Measurements from ENCODE around the gene PTGFRN.

The PTGFRN gene

GRCh38 chr1:116889380-116889779, 20.3 kb upstream of the PTGFRN start:
- TF ChIP-seq CTCF (IDR thresholded peaks at IDR 0.05; ENCODE audit: low read depth, low read length, missing control alignments): no peak
- no peak overlapping the region for H3K4me3 ChIP-seq (ENCODE audit: low read depth, low read length)
- no peak for DNase-seq (ENCODE audit: low read depth)

- TF ChIP-seq CTCF (IDR thresholded peaks at IDR 0.05; ENCODE audit: low read depth, low read length, missing control alignments): no peak
- DNase-seq (ENCODE audit: low read depth): no peak
- no peak overlapping the region for H3K4me3 ChIP-seq (ENCODE audit: low read depth, low read length)
Measured at GRCh38 chr1:116891396-116892079, 18.2 kb upstream of the PTGFRN start.

GRCh38 chr1:116895073-116895472, 14.6 kb upstream of the PTGFRN start:
- no peak for TF ChIP-seq CTCF (IDR thresholded peaks at IDR 0.05; ENCODE audit: low read depth, low read length, missing control alignments)
- no peak for DNase-seq (ENCODE audit: low read depth)

GRCh38 chr1:116899529-116899928, 10.2 kb upstream of the PTGFRN start:
- TF ChIP-seq CTCF (IDR thresholded peaks at IDR 0.05; ENCODE audit: low read depth, low read length, missing control alignments): no peak
- no peak overlapping the region for H3K4me3 ChIP-seq (ENCODE audit: low read depth, low read length)
- DNase-seq (ENCODE audit: low read depth): no peak

More at GRCh38 chr1:116895073-116895472, 14.6 kb upstream of the PTGFRN start:
- no peak overlapping the region for H3K4me3 ChIP-seq (ENCODE audit: low read depth, low read length)

- no peak for TF ChIP-seq CTCF (IDR thresholded peaks at IDR 0.05; ENCODE audit: low read depth, low read length, missing control alignments)
- DNase-seq (ENCODE audit: low read depth): no peak
Measured at GRCh38 chr1:116900471-116901365, 9.0 kb upstream of the PTGFRN start.

GRCh38 chr1:116902027-116902426, 7.7 kb upstream of the PTGFRN start:
- DNase-seq (ENCODE audit: low read depth): no peak
- H3K4me3 ChIP-seq (ENCODE audit: low read depth, low read length): no peak overlapping the region
- TF ChIP-seq CTCF (IDR thresholded peaks at IDR 0.05; ENCODE audit: low read depth, low read length, missing control alignments): no peak

More at GRCh38 chr1:116900471-116901365, 9.0 kb upstream of the PTGFRN start:
- H3K4me3 ChIP-seq (ENCODE audit: low read depth, low read length): no peak overlapping the region
